ENCODE results near the gene MANEAL. TPM values are rescaled to one million over a fixed set of nuclear protein-coding genes. Genes with fewer than 3 reads are reported as not detected.

MANEAL gene
- total RNA-seq, 1 experiment from 2014 or later = 22.3 TPM

GRCh38 chr1:37813529-37814145 lies 20.0 kb downstream of the MANEAL start:
- in situ Hi-C loops (cut with HindIII; ENCODE audit: low pct_unique_long_range_greater_than_20kb, low sequenced_read_pairs) = no loop called here
- DNase-seq (ENCODE audit: low read depth, low spot score) = peak; percentile 36

- in situ Hi-C loops (cut with HindIII; ENCODE audit: low pct_unique_long_range_greater_than_20kb, low sequenced_read_pairs) = no loop called here
- DNase-seq (ENCODE audit: low read depth, low spot score) = no peak
Measured at GRCh38 chr1:37814252-37814651, 20.6 kb downstream of the MANEAL start.

GRCh38 chr1:37817481-37817880 lies 23.8 kb downstream of the MANEAL start:
- DNase-seq (ENCODE audit: low read depth, low spot score) = peak; percentile 78
- in situ Hi-C loops (cut with HindIII; ENCODE audit: low pct_unique_long_range_greater_than_20kb, low sequenced_read_pairs) = no loop called here

- in situ Hi-C loops (cut with HindIII; ENCODE audit: low pct_unique_long_range_greater_than_20kb, low sequenced_read_pairs) = no loop called here
Measured at GRCh38 chr1:37821481-37821880, 27.8 kb downstream of the MANEAL start.

GRCh38 chr1:37822906-37823815 lies 29.5 kb downstream of the MANEAL start:
- in situ Hi-C loops (cut with HindIII; ENCODE audit: low pct_unique_long_range_greater_than_20kb, low sequenced_read_pairs) = no loop called here
- no peak for DNase-seq (ENCODE audit: low read depth, low spot score)

More at GRCh38 chr1:37821481-37821880, 27.8 kb downstream of the MANEAL start:
- no peak for DNase-seq (ENCODE audit: low read depth, low spot score)

- no peak for DNase-seq (ENCODE audit: low read depth, low spot score)
Measured at GRCh38 chr1:37824001-37824400, 30.4 kb downstream of the MANEAL start.

GRCh38 chr1:37825506-37825905 lies 31.9 kb downstream of the MANEAL start:
- DNase-seq (ENCODE audit: low read depth, low spot score) = no peak
- in situ Hi-C loops (cut with HindIII; ENCODE audit: low pct_unique_long_range_greater_than_20kb, low sequenced_read_pairs) = no loop called here

More at GRCh38 chr1:37824001-37824400, 30.4 kb downstream of the MANEAL start:
- in situ Hi-C loops (cut with HindIII; ENCODE audit: low pct_unique_long_range_greater_than_20kb, low sequenced_read_pairs) = no loop called here

- in situ Hi-C loops (cut with HindIII; ENCODE audit: low pct_unique_long_range_greater_than_20kb, low sequenced_read_pairs) = no loop called here
Measured at GRCh38 chr1:37828410-37829074, 34.9 kb downstream of the MANEAL start.

GRCh38 chr1:37831109-37831508 lies 37.5 kb downstream of the MANEAL start:
- in situ Hi-C loops (cut with HindIII; ENCODE audit: low pct_unique_long_range_greater_than_20kb, low sequenced_read_pairs) = no loop called here

More at GRCh38 chr1:37828410-37829074, 34.9 kb downstream of the MANEAL start:
- DNase-seq (ENCODE audit: low read depth, low spot score) = no peak

GRCh38 chr1:37831809-37832208 lies 38.2 kb downstream of the MANEAL start:
- in situ Hi-C loops (cut with HindIII; ENCODE audit: low pct_unique_long_range_greater_than_20kb, low sequenced_read_pairs) = no loop called here
- no peak for DNase-seq (ENCODE audit: low read depth, low spot score)

More at GRCh38 chr1:37831109-37831508, 37.5 kb downstream of the MANEAL start:
- no peak for DNase-seq (ENCODE audit: low read depth, low spot score)

GRCh38 chr1:37836788-37837187 lies 43.1 kb downstream of the MANEAL start:
- no peak for DNase-seq (ENCODE audit: low read depth, low spot score)
- in situ Hi-C loops (cut with HindIII; ENCODE audit: low pct_unique_long_range_greater_than_20kb, low sequenced_read_pairs) = no loop called here

- DNase-seq (ENCODE audit: low read depth, low spot score) = no peak
- in situ Hi-C loops (cut with HindIII; ENCODE audit: low pct_unique_long_range_greater_than_20kb, low sequenced_read_pairs) = no loop called here
Measured at GRCh38 chr1:37839676-37840075, 46.0 kb downstream of the MANEAL start.

- in situ Hi-C loops (cut with HindIII; ENCODE audit: low pct_unique_long_range_greater_than_20kb, low sequenced_read_pairs) = no loop called here
- no peak for DNase-seq (ENCODE audit: low read depth, low spot score)
Measured at GRCh38 chr1:37840711-37841110, 47.1 kb downstream of the MANEAL start.

GRCh38 chr1:37841652-37842051 lies 48.0 kb downstream of the MANEAL start:
- in situ Hi-C loops (cut with HindIII; ENCODE audit: low pct_unique_long_range_greater_than_20kb, low sequenced_read_pairs) = no loop called here
- DNase-seq (ENCODE audit: low read depth, low spot score) = no peak

- in situ Hi-C loops (cut with HindIII; ENCODE audit: low pct_unique_long_range_greater_than_20kb, low sequenced_read_pairs) = no loop called here
- no peak for DNase-seq (ENCODE audit: low read depth, low spot score)
Measured at GRCh38 chr1:37844536-37844935, 50.9 kb downstream of the MANEAL start.

GRCh38 chr1:37845049-37845646 lies 51.5 kb downstream of the MANEAL start:
- DNase-seq (ENCODE audit: low read depth, low spot score) = no peak
- in situ Hi-C loops (cut with HindIII; ENCODE audit: low pct_unique_long_range_greater_than_20kb, low sequenced_read_pairs) = no loop called here

- DNase-seq (ENCODE audit: low read depth, low spot score) = no peak
- in situ Hi-C loops (cut with HindIII; ENCODE audit: low pct_unique_long_range_greater_than_20kb, low sequenced_read_pairs) = no loop called here
Measured at GRCh38 chr1:37845786-37846185, 52.1 kb downstream of the MANEAL start.
